HG03469 (cell line): Measurements from ENCODE around the gene CYP46A1.

ENCODE experiments used
- ATAC-seq: cut with Tn5 transposase; IDR thresholded peaks from one replicate; pipeline ENCODE4 v1.9.1; 2021; ENCODE audit warnings: mild to moderate bottlenecking, moderate library complexity, moderate number of reproducible peaks; ENCODE audit not compliant: unreplicated experiment

The CYP46A1 gene

GRCh38 chr14:99741227-99741976 is 57.3 kb downstream of the CYP46A1 start:
- ATAC-seq, result no peak

GRCh38 chr14:99742074-99742473 is 58.0 kb downstream of the CYP46A1 start:
- ATAC-seq, result no peak

DNA sequence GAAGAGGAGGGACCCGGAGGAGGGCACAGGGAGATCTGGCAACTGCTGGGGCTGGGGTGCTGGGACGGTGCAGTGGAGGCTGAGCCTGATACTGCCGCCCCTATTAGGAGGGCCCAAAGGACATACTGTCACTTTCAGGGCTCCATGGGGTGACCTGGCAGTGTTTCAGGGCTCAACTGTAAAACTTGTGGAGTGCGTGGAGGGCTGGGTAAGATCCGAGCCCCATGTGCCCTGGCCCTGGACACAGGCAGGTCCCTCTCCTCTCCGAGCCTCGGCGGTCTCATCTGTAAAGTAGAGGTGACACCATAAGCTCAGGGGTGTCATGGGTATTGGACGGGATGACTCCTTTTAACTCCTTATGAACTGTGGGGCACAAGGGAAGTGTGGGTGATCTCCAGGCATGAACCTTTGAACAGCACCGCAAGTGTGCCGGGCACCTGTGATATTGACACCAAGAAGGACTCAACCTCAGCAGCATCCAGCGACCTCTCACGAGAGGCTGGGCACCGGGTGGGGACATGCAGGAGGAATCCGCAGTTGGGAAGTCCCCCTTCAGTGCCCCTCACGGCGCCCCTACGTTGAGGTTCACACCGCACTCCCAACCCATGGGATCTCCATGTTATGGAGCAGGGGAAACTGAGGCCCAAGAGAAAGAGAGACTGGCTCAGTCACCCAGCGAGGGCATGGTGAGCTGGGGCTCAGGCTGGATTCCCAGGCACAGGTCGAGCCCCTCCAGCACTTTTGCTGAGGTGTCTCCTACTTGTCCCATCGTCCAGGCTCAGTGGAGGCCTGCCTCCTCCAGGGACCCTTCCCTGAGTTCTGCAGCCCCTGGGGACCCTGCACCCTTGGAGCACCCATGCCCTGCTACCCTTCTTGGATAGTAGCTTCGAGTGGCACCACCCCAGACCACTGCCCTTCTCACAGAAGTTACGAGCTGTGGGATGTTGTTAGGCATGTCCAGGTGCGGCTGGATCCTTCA is 58.7 kb downstream of the CYP46A1 start:
- no peak for ATAC-seq

- ATAC-seq, result no peak
These were observed 60.2 kb downstream of the CYP46A1 start for GRCh38 chr14:99744199-99744872.

GRCh38 chr14:99744873-99745224 is 60.8 kb downstream of the CYP46A1 start:
- ATAC-seq, result no peak

DNA sequence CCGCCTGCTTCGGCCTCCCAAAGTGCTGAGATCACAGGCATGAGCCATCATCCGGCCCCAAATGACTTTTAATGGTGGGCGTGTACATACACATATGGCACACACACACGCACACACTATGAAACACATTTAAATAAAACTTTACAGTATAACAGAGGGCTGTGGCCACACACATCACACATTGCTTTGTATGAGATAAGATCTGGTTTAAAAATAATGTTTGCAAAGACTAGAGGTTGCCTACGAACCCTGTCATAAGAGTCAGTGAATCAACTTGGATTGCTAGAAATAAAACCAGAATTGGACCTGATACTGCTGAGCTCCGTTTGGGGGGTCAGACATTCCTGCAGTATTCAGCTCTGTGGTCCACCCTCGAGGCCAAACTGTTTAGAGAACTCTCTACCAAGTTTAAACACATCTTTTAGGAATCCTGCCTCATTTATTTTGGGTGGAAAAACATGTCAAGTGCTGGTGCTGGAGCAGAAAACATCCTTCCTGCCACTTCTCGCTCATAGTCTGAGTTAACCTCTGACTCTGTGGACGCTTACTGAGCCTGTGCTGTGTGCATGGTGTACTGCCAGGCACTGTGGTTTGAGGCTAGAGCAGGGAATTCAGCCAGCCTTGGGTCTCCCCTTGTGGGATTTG is 61.3 kb downstream of the CYP46A1 start:
- ATAC-seq, result no peak

DNA sequence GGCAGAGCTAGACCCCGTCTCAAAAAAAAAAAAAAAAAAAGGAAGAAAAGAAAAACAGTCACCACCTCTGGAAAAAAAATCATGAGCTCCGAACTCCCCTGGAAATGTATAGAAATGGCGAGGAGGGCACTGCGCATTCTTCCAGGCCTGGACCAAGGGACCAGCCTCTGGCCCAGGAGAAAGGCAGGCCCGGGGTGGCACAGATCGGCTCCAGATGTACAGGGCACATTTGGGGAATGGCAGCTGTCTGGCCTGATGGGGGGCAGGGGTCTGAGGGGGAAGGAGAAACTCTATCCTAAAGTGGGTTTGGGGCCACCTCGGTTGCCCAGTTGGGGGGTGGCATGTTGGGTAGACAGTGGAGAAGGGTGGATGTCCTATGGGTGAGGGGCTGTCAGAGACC is 63.1 kb downstream of the CYP46A1 start:
- no peak for ATAC-seq

DNA sequence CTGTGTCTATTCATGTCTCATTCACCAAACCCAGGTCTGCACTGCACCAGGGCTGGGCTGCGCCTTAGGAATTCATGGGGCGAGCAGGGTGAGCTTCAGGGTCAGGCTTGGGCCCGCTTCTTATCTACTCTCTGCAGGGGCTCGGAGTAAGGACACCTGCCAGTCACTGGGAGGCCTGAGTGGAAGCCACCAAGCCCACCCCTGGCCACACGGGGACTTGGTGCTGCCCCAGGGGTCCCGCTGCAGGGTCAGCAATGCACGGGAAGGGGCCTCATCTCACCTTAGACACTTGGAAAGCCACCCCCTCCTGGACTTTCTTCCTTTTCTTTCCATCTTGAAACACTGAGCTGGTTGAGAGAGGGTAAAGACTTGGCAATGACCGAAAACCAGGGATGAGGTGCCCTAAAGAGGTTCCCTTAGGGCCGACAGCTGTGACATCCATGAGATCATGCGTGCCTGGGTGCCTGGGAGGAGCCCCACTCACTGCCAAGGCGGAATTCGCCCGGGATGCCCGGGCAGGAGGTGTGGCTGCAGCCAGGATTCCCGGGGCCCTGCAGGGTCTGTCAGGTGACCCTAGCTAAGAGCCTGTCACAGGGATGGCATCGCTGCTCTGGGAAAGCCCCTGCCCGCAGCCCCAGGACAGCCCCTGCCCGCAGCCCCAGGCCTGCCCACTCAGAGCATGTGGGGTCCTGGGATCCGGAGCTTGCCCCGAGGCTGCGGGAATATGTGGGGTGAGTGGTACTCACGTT is 63.7 kb downstream of the CYP46A1 start:
- no peak for ATAC-seq

- ATAC-seq, result no peak
These were observed 64.4 kb downstream of the CYP46A1 start for GRCh38 chr14:99748529-99748928.

DNA sequence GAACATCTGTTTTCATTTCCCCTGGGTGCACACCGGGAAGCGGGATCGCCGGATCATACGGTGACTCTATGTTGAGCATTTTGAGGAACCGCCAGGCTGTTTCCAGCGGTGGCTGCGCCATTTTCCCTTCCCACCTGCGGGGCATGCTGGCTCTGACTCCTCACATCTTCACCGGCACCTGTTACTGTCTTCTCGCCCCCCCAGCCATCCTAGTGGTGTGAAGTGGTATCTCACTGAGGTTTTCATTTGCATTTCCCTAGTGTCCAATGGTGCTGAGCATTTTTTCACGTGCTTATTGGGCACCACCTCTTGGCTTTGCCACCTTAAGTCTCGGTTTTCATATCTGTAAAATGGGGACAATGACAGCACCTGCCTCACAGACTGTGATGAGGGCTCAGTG is 65.0 kb downstream of the CYP46A1 start:
- ATAC-seq, result no peak

- ATAC-seq, result no peak
These were observed 65.9 kb downstream of the CYP46A1 start for GRCh38 chr14:99749763-99750715.

- ATAC-seq, result no peak
These were observed 66.8 kb downstream of the CYP46A1 start for GRCh38 chr14:99750746-99751450.

- no peak for ATAC-seq
These were observed 67.7 kb downstream of the CYP46A1 start for GRCh38 chr14:99751539-99752485.

DNA sequence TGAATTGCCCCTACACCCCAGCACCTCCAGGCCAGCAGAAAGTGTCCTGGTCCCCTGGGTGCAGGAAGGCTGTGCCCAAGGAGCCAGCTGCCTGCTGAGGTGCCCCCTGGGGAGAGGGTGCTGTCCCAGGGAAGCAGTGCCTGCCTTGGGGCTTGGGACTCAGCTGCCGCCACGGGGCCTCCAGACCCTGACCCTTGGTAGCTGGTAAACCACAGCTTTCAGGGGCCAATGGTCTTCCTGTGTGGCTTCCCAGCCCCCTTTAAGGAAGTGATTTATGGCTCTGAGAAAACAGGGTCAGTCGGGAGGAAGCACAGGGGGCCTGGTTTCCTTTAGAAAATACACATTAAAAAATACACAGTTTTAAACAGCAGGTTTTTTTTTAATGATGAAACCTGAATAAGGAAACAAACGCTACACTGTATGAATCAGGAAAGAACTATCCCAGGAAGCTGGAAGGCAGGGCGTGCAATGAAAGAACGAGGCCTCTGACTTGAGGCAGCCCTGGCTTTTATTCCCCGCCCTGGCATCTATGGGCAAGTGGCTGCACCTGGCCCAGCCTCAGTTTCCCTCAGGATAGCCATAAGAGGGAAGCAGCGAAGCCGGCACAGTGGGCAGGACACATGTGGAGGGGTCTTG is 68.5 kb downstream of the CYP46A1 start:
- ATAC-seq, result no peak

DNA sequence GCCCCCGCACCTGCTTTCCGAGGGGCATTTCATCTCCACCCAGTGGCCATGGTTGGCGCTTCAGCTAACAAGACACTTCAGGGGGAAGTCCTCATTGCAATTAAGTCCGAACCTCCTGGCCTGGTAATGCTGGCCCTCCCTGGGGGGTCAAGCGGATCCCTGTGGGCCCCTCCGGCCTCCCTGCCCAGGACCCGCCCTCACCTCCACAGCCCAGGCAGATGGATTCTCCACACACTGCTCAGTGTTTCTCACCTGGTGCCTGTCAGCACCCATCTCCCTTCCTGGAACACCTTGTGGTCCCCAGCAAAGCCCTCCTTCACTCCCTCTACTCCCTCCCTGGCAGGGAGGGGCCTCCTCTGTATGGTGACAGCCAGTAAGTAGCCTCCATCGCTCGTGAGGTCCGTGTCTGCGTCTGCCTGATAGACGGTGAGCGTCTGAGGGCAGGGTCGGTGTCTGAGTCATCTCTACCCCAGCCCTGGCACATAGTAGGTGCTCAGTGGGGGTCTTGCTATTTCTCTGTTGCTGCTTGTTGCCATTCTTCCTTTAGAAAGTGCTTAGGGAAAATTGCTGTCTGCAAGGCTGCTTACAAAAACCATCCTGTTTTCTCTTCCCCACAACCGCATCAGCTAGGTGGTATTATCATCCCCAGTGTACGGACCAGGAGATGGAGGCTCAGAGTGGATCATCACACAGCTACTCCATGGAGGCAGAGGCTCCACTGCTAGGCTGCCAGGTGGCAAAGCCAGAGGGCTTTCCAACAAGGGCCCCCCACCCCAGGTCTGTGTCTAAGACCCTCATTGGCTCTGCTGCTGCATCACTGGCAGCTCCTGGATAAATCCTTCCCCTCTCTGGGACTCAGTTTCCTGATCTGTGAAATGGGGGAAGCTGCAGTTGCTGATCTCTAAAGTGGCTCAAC is 69.4 kb downstream of the CYP46A1 start:
- ATAC-seq, result no peak
